Right lung (tissue), 10 donors: ENCODE data around the gene SYCE1L. TPM values are rescaled to one million over a fixed set of nuclear protein-coding genes. Genes with fewer than 3 reads are reported as not detected.
A peak's percentile ranks its signal among the peaks of the same experiment; 100 is the strongest.
"Not testable (repeated sequence)": the region's sequence is repeated elsewhere in the genome, so short reads cannot be mapped to it uniquely, and the experiment has no call there.

Experiments
- DNase-seq, 2 donors: peaks; one replicate each; pipeline ENCODE4 v3.0.0-alpha.2; 2013
- long read RNA-seq, 8 donors: transcript quantifications; one replicate each; lab custom pipeline, GENCODE V29; 2026
- polyA plus RNA-seq, 5 donors: library from polyadenylated mRNA; unstranded; fragments of 120-200 nt; gene quantifications; one replicate each; pipeline versions ENCODE4 v1.2.1 to v1.2.3, GENCODE V29; 2013; ENCODE audit warnings: inconsistent platforms in 1 of 5, low replicate concordance in 1 of 5; ENCODE audit not compliant: insufficient read length in 5 of 5, insufficient read depth in 1 of 5

Gene SYCE1L, protein sequence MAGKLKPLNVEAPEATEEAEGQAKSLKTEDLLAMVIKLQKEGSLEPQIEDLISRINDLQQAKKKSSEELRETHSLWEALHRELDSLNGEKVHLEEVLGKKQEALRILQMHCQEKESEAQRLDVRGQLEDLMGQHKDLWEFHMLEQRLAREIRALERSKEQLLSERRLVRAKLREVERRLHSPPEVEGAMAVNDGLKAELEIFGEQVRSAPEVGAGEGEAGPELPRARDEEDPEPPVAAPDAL
- 1 to 10 TPM; 2.7 to 5.4 (median 3.5) TPM for polyA plus RNA-seq
- long read RNA-seq, donor 1, partial matches to known transcripts: 7 of 8 reads
- long read RNA-seq, donor 1, other reads (novel, unspliced or antisense): 0 of 8 reads
- long read RNA-seq, donor 2, partial matches to known transcripts: 6 of 7 reads
- long read RNA-seq, donor 2, other reads (novel, unspliced or antisense): 0 of 7 reads
- long read RNA-seq, donor 3, partial matches to known transcripts: 9 of 11 reads
- long read RNA-seq, donor 3, other reads (novel, unspliced or antisense): 0 of 11 reads
- long read RNA-seq, donor 4, partial matches to known transcripts: 0 of 1 reads
- long read RNA-seq, donor 4, other reads (novel, unspliced or antisense): 0 of 1 reads
- long read RNA-seq, donor 5, partial matches to known transcripts: 8 of 8 reads
- long read RNA-seq, donor 5, other reads (novel, unspliced or antisense): 0 of 8 reads
- long read RNA-seq, donor 6, partial matches to known transcripts: 7 of 7 reads
- long read RNA-seq, donor 6, other reads (novel, unspliced or antisense): 0 of 7 reads
- long read RNA-seq, donor 7: 0 reads
- long read RNA-seq, donor 8, partial matches to known transcripts: 0 of 1 reads
- long read RNA-seq, donor 8, other reads (novel, unspliced or antisense): 0 of 1 reads

DNA sequence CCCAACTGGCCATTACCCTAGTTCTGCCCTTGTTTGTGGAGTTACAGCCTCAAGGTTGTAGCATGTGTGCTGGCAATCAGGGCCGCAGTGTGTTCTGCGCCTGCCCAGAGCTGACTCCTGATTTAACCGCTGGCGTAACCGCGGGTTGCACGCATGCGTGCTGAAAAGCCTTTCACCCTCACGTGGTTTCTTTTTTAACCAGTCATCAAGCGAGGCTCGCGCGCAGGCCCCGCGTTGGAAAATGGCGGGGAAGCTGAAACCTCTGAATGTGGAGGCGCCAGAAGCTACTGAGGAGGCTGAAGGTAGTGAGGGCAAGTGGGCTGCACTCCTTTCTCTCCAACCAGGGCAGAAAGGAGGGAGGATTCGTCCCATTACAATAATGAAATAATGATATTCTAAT, at the start of gene SYCE1L:
SYCE1L (plus strand) TSS at position 198 of the 400 bp plus-strand sequence; CDS start at position 242, 44 bp downstream.
- no peak for DNase-seq

DNA sequence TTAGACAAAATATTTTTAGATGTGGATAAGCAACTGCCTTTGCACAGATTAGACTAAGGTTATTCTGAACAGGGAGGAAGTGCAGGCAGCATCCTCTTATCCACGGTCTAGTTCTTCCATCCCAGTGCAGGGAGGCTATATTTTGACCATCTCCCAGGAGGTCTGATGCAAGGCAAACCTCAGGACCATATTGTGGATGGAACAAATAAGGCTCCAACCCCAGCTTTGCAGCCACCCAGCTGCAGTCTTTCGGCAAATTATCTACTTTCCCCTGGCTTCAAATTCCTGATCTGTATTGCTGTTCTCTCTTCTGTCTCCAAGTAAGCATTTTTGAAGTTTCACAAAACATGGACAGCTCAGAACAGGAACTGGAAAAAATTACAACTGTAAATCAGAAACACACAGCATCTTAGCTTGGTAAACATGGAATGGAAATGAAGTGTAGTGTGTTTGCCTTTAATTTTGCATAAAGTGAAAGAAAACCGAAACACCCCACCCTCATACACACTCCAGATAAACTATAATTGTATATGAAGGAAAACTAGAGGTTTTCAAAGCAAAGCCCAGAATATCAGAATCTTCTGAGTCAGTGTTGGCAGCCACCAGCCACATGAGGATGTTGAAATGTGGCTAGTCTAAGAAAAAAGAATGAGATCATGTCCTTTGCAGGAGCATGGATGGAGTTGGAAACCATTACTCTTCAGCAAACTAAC, 41.7 kb upstream of the SYCE1L start:
- DNase-seq: no peak

DNA sequence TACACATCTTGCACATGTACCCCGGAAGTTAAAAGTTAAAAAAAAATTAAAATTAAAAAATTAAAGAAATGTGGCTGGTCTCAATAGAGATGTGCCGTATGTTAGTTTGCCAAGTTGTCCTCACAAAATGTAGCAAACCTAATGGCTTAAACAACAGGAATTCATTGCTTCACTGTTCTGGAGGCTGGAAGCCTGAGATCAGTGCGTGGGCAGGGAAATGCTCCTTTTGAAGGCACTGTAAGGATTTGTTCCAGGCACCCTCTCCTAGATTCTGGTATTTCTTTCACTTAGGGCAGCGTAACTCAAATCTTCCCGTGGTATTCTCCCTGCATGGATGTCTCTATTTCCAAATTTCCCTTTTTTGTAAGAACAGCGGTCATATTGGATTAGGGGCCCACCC, 40.9 kb upstream of the SYCE1L start:
- DNase-seq: no peak

DNA sequence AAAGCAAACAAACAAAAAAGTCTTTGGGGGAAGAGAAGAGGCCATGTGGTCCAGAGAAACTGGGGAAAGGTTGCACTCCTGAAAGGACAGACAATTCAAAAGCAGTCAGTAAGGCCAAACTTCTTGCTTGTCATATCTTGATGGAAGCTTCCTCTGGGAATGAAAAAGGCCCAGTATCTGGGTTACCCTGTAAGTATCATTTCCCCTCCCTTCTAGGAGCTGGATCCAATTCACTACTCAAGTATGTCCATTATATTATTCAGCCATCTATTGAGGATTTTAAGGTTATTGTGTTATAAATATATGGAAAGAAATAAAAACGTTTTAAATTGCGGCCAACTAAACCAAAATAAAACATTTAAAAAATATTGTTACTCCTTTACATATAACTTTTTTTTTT, 34.2 kb upstream of the SYCE1L start:
- DNase-seq: no peak

DNA sequence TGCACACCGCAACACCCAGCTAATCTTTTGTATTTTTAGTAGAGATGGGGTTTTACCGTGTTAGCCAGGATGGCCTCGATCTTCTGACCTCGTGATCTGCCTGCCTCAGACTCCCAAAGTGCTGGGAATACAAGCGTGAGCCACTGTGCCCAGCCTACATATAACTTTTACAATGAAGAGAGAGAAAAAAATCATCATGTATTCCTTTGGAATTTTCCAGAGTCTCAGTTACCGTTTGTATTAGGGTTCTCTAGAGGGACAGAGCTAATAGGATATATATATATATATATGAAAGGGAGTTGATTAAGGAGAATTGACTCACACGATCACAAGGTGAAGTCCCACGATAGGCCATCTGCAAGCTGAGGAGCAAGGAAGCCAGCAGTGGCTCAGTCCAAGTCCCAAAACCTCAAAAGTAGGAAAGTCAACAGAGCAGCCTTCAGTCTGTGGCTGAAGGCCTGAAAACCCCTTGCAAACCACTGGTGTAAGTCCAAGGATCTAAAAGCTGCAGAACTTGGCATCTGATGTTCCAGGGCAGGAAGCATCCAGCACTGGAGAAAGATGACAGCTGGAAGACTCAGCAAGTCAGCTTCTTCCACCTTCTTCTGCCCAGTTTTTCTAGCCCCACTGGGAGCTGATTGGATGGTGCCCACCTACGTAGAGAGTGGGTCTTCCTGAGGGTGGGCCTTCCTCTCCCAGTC, 33.5 kb upstream of the SYCE1L start:
- DNase-seq: not testable (repeated sequence)

DNA sequence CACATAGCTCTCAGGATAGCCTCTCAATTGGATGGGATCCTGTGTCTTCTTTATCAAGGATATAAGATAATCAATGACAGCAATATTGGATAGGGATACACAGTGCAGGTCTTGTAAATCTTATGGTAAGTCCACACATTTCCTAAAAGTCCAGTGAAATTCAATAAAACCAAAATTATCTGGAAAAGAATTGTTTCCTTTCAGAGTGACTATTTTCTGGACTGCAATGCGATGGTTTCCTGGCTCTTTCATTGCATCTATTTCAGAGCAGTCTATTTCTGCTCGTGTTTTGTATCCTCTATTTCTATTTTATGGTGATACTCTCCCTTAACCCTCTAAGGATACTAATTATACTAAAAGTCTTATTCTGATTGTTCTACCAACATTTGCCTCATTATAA, 32.5 kb upstream of the SYCE1L start:
- DNase-seq: no peak

DNA sequence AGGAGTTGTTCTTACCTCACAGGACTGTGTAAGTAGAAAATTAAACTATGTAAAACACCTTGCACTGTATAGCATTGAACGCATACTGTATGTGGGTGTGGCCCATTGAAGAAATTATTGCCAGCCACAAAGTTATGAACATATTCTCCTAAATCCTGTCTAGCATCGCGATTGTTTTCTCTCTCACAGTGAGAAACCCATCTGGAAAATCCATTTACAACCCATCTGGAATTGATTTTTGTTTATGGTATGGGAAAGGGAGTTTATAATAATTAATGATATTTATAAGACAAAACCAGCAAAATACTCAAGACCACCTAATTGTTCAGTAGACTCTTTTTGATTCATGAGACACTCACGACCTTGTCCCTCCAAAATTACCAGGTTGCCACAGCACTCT, 30.3 kb upstream of the SYCE1L start:
- DNase-seq: no peak

DNA sequence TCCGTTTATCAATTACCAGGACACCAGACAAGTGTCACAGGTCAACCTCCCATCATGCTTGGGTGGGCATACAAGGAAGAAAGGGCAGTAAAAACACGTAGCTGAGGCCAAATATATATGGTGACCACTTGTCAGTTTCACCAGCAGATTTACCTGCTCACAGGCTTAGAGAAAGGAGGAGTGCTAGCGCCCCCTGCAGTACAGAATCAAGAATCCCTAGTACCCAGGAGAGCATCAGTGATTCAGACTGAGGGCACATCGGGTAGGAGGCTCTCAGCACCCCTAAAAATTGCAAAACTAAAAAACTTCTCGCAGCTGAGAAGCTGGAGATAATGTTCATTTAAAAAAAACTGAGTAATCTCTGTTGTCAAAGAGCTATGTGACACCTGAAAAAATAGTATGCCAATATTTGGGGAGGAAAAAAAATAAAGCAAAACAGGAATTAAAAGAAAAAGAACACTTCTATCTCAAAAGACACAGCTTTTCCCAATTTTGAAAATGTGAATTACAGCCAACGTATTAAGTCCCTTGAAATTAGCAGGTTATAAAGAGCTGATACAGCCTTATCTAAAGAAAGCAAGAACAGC, 29.5 kb upstream of the SYCE1L start:
- DNase-seq: no peak

DNA sequence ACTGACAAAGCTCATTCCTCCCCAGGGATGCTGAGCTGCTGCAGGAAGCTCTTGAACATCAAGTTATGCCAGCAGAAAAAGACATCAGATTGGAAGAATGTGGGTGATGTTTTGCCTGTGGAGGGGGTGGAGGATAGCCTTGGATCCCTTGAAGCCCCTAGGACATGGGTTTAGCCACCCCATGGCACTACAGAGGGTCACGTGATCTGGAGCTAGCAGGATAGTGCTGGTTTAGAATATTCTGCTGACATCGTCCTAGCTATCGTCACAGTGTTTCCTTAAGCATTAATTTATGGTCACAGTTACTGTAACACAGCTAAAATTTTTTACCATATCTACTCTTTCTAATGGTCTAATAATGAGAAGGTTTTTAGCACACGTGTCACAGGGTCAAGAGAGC, 28.4 kb upstream of the SYCE1L start:
- no peak for DNase-seq

DNA sequence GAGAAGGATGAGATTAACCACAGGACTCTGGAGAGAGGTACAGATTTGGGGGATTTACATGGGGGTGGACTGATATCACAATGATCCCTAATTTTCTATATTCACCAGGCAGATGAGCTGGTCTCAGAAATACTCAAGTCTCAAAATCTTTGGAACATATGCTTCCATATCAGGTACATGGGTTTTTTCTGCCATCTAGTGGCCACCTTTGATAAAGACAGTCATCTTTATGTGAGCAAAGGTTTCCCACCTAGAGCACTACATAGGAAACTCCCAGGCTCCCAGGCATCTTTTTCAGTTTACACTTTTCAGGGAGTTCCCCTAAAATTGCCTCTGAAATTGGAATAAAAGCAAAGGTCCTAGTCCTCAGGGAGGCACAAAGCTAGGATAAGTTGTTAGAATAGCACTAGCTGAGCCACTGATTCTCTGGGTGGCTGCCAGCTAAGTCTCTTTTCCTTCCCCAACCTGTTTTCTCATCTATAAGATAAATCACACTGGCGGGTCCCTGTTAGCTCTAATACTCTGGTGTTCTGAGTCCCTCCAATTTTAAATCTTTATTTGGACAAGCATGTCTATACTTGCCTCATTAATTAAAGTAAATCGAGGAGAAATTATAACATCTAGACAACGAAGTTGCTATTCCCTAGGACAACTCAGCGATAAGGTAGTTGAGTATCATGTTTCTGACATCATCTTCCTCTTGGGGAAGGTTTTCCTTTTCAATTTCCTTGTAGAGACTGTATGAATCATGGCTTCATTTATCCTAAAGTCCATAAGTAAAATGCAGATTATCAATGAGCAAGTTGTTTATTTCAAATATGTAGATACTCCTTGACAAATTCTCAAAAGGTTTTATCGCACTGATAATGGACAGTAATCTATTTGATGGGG, 27.2 kb upstream of the SYCE1L start:
- peak in 1 of 2 donors; percentile 64 for DNase-seq

DNA sequence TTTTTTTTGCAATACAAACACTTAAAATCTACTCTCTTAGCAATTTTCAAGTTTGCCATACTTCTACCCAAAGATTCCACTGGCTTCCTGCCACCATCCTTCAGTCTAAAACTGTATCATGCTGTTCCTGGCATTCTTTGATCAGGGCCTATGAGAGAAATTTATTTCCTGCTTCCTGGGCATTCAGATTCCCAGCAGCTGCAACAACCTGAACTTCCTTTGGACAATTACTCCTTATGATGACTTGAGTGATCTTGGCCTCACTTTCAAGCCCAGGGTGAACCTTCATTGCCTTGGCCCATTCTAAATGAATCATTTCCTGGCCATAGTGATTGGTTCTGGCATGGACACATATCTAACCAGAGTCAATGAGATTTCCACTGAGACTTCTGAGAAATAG, 26.3 kb upstream of the SYCE1L start:
- no peak for DNase-seq

DNA sequence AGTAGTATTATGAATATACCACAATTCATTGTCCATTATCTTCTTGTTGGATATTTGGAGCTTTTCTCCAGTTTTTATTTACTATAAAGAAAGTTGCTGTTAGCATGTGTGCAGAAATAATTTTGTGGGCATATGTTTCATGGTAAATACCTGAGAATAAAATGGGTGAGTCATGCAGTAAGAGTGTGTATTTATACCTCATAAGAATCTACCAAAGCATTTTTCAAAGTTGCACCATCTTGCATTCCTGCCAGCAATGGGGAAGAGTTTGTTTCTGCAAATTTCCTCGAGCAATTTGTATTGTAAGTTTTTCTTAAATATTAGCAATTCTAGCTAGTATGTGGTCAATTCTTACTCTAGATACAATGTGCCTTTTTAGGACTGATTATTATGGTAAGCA, 16.1 kb upstream of the SYCE1L start:
- no peak for DNase-seq

DNA sequence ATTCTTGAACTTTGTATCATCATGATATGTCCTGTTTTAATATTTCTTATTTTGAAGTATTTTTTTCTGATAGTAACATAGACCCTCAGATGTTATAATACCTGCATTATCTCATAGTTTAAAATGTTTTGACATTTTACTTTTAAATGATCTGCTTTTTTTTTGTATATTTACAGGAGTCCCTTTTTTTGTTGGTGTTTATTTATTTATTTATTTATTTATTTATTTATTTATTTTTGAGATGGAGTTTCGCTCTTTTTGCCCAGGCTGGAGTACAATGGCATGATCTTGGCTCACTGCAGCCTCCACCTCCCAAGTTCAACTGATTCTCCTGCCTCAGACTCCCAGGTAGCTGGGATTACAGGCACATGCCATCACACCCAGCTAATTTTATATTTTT, 12.9 kb upstream of the SYCE1L start:
- not testable (repeated sequence) for DNase-seq

DNA sequence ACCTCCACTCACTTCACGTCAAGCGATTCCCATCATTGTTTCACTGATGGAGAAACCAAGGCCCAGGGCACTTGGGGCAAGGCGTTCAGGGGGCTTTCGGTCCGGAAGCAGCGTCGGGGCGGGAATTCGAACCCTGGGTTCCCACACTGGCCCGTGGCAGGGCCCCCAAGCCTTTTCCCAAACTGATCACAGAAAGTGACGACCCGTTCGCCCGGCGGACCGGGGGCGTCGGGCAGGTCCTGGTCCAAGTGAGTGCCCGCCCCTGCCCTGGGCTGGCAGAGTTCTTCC, 9.1 kb upstream of the SYCE1L start:
- no peak for DNase-seq

DNA sequence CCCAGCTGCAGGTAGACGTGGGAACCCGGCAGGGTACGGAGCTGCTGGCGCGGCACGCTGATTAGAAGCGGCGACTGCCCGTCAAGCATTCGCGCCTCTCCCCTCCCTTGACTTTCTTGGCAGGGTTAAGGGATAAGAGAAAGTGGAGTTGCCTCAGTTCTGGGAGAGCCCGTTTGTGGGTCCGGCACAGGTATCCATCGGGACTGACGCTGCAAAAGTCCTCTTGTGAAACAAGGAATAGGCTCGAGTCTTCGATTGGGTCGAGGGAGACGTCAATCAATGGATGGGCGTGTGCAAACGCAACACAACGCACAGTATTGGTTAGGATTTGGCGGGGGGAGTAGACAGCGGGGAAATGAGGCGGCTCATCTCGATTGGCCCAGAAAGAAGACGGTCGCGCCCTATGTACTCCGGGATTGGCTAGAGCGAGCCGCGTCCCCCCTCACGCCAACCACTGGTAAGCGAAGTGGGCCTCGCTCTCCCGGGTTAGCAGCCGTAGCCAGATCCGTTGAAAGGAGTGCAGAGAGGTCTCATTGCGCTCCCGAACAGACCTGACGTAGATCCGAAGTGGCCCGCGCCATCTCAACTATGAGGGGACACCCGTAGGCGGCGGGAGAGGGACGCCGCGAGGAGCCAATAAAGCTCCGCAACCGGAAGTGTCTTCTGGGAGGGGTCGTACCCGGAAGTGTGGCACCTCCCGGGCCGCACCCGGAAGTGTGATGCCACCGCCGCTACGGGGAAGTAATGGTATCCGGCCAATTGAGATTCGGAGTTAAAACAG, 8.5 kb upstream of the SYCE1L start, which contains the start of gene MON1B:
MON1B (plus strand) TSS at position 713 of the 781 bp plus-strand sequence. CDS start 296 bp downstream, outside the sequence.
- DNase-seq: peak; percentile 97 to 98

DNA sequence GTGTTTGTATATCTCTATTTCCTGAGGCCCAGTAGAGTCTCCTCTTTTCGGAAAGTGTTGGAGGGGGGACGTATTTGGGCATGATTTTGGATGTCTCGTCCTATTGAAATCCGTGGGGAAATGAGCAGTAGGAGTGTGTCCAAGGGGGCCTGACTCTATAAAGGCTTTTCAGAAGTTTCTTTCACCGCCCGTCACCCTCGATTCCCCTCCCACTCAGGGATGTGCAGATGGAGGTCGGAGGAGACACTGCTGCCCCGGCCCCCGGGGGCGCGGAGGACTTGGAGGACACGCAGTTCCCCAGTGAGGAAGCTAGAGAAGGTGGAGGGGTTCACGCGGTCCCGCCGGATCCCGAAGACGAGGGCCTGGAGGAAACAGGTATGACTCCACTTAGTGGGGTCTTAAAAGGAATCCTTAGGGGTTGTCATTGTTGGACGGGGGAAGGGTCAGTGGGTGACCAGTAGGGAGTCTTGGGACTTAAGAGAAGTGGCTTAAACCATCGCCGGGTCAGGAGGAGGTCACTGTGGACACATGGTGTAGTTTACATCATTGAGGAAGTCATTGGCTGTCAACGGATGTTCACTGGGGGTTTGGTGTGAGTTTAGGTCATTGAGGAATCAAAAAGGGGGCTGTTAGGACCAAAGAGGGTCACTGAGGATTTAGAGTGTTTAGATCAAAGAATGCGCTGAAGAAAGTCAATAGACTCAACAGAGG, 7.8 kb upstream of the SYCE1L start:
- DNase-seq: no peak

DNA sequence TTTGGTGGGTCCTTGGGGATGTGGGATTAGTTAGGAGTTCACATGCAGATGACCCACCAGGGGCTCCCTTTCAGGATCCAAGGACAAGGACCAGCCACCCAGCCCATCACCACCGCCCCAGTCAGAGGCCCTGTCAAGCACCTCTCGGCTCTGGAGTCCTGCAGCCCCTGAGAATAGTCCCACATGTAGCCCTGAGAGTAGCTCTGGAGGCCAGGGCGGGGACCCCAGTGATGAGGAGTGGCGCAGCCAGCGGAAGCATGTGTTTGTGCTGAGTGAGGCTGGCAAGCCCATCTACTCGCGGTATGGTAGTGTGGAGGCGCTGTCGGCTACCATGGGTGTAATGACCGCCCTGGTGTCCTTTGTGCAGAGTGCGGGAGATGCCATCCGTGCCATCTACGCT, 5.8 kb upstream of the SYCE1L start:
- no peak for DNase-seq
